Ramos (cell line): ENCODE measurements around the gene KCNJ9.
"Not testable (repeated sequence)": the region's sequence is repeated elsewhere in the genome, so short reads cannot be mapped to it uniquely, and the experiment has no call there.

Experiments
- in situ Hi-C: fragments of 300-500 bp; cut with MboI; formaldehyde crosslinking; loops from one replicate; pipeline ENCODE4 v1.14.3; 2022; ENCODE audit warnings: low sequenced_read_pairs; ENCODE audit not compliant: unreplicated experiment

KCNJ9 gene

DNA sequence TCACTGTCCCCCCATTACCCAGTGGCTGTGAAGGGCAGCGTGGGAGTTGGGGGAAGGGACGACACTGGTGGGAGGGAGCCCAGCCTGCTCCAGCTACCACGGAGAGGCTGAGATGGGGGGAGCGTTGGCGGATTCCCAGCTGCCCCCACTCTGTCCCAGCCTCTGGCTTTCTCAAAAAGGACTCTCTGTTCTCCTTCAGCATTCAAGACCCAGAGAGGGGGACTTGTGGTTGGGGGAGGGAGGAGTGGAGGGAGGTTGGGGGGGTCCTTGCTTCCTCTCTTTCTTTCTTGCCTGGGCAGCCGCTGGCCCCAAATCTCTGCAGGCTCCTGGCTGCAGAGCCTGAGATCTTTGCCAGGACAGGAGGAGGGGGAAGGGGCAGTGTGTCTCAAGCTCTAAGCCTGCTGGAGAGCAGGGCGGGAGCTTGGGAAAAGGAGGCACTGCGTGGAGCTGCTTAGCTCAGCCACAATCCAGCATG, 36.4 kb downstream of the KCNJ9 start:
- in situ Hi-C loops = loop anchor here (25.0 kb wide), 1 partner anchor 495 kb away; no protein-coding TSS in a partner anchor

DNA sequence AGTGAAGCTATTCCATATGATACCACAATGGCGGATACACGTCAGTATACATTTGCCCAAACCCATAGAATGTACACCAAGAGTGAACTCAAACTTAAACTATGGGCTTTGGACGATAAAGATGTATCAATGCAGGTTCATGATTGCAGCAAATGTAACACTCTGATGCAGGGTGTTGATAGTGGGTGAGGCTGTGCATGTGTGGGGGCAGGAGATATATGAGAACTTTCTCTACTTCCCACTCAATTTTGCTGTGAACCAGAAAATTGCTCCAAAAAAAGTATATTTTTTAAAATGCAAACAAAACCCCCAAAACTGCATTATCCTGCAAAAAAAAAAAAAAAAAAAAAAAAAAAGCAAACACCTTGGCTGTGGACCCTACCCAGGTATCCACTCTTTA, 37.6 kb downstream of the KCNJ9 start:
- in situ Hi-C loops = loop anchor here (25.0 kb wide), 1 partner anchor 493 kb away; no protein-coding TSS in a partner anchor

DNA sequence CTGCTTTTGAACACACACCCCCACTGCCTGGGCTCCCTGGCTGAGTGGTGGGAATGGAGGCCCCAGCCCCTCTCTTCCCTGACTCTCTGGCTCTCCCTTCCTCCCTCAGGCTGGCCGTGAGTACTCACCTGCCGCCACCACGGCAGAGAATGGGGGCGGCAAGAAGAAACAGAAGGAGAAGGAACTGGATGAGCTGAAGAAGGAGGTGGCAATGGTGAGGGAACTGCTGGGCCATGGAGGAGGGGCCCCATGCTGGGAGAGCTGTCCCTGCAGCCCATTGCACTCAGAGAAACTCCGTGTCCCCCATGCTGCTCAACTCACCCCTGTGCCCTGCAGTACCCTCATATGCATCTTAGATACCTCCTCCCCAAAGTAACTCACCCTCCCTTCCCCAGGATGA, 39.5 kb downstream of the KCNJ9 start:
- in situ Hi-C loops = loop anchor here (25.0 kb wide), 1 partner anchor 492 kb away; no protein-coding TSS in a partner anchor

DNA sequence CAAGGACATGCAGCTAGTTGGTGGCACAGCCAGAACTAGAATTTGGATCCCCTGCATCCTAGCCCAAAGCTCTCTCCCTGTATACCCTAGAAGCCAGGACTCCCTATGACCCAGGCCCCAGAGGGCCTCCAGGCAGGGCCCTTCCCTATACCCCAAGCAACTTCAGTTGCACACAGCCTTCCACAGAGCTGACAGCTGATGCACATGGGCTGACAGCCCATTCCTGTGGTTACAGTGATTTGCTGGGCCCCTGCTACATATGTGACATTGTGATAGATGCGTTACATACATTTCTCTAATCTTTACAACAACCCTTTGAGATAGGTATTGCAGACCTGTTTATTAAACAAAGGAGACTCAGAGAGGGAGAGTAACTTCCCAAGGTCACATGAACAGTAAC, 40.0 kb downstream of the KCNJ9 start:
- in situ Hi-C loops = loop anchor here (25.0 kb wide), 1 partner anchor 491 kb away; no protein-coding TSS in a partner anchor

DNA sequence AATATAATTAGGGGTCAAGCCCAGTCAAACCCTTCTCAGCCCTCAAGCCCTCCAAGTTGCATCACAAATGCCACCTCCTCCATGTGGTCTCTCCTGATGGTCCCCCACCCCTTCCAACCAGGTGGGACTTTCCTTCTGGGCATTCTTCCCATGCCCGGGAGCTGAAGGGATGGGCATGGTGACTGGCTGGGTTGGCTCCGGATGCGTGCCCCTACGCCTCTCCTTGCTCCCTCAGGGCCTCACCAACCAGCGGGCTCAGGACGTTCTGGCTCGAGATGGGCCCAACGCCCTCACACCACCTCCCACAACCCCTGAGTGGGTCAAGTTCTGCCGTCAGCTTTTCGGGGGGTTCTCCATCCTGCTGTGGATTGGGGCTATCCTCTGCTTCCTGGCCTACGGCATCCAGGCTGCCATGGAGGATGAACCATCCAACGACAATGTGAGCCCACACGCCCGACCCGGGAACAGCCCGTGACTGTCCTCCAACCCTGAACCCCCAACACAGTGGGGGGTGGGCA, 41.7 kb downstream of the KCNJ9 start:
- in situ Hi-C loops = loop anchor here (25.0 kb wide), 1 partner anchor 489 kb away; no protein-coding TSS in a partner anchor

DNA sequence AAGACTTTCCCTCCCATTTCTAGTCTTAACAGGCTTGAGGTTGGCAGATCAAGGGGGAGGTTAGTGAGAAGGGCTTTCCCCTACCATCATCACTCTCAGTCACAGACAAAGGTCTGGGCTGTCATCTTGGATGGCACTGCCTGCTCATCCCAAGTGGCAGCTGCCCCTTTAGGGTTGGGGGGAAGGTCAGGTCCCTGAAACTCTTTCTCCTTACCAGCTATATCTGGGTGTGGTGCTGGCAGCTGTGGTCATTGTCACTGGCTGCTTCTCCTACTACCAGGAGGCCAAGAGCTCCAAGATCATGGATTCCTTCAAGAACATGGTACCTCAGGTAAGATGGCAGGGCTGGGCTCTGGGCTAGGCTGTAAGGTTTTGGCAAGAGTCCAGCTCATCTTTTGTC, 42.4 kb downstream of the KCNJ9 start:
- in situ Hi-C loops = loop anchor here (25.0 kb wide), 1 partner anchor 489 kb away; no protein-coding TSS in a partner anchor

DNA sequence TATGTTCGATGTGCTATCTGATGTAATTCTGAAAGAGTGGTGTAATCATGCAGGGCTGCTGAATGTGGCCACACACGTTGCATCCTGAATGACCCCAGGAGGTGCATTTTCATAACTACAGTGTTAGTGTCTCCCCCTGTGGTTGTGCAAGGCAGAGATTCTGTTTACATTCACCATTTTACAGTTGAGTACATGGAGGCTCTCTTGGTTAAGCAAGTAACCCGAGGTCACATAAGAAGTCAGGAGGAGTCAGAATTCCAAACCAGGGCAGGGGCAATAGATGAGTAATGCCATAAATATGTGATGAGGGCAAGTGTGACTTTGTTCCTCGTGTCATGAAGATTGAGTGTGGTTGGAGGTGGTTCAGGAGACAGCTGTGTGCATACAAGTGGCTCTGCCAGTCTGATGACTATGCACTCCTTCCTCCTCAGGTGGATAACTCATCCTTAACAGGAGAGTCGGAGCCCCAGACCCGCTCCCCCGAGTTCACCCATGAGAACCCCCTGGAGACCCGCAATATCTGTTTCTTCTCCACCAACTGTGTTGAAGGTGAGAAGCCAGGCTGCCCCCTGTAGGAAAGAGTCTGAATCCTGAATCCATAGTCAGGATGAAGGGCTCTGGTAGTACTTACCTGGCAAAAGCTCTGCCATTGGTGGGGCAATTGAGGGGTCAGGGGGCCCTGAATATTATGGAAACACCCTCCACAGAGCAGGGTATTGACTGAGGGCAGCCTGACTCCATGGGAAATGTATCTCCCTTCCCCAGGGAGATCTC, 43.6 kb downstream of the KCNJ9 start:
- in situ Hi-C loops = loop anchor here (25.0 kb wide), 1 partner anchor 487 kb away; no protein-coding TSS in a partner anchor

DNA sequence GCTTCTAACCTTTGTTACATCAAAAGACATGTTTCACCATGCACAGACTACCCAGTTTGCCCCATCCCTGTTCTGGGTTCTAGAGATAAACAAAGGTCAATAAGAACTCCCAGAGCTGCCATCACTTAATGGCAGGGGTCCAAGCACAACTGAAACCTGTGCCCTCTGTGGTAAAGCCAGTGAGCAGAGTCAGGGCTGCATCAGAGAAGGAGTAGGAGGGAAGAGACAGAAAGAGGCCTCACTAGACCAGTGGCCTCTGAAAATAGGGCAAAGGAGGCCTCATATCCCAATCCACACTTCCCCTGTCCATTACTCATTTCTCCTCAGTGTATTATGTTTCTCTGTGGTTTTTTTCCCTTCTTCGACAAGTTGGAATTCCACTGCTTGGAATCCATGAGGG, 44.4 kb downstream of the KCNJ9 start:
- in situ Hi-C loops = no loop called here

DNA sequence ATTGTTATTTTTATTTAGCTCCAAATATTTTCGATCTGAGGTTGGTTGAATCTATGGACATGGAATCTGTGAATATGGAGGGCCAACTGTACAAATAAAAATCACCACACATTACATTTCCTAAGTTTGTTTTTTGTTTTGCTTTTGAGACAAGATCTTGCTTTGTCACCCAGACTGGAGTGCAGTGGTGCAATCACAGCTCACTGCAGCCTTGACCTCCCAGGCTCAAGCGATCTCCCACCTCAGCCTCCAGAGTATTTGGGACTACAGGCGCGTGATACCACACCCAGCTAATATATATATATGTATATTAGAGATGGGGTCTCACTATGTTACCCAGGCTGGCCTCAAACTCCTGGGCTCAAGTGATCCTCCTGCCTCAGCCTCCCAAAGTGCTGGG, 45.0 kb downstream of the KCNJ9 start:
- in situ Hi-C loops = not testable (repeated sequence)

DNA sequence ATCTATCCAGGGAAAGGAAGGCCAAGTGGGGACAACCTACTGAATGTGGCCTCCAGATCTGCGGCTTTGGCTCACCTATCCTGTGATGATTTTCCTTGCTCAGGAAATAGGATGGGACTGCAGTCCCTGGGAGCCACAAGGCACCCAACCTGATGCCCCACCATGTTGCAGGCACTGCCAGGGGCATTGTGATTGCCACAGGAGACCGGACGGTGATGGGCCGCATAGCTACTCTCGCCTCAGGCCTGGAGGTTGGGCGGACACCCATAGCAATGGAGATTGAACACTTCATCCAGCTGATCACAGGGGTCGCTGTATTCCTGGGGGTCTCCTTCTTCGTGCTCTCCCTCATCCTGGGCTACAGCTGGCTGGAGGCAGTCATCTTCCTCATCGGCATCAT, 46.0 kb downstream of the KCNJ9 start:
- in situ Hi-C loops = no loop called here

DNA sequence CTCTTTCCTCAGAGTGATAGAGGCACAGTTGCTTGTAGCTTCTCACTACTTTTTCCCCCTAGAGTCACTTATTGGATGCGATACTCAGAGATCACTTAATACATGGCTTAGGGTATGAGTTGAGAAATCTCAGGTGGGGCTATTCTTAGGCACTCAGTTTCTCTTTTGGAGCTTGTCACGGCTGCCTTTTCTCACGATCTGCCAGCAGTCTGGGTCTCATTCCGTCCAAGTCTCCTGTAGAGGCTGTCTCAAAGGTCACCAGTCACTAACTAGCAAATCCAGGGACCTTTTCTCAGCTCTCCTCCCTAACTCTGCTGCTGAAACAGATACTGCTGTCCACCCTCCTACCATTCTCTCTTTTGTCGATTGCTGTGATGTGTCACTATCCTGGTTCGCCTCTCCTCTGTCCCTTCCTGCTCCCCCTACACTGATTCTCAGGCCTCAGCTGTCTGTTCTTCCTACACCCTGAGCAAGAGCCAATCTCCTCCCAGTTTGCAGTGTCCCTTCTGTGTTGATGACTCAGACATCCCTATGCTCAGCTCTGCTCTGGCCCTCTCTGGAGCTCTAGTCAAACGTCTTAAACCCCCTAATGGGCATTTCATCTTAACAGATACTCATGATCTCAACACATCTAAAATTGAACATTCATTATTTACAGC, 46.7 kb downstream of the KCNJ9 start:
- in situ Hi-C loops = no loop called here

DNA sequence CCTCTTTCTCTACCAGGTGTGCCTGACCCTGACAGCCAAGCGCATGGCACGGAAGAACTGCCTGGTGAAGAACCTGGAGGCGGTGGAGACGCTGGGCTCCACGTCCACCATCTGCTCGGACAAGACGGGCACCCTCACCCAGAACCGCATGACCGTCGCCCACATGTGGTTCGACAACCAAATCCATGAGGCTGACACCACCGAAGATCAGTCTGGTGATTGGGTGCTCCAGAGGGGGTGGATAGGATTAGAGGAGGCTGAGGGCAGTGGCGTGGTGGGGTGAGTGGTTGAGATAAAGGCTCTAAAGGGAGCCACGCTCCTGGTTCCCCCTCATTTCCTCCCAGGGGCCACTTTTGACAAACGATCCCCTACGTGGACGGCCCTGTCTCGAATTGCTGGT, 47.3 kb downstream of the KCNJ9 start:
- in situ Hi-C loops = no loop called here

DNA sequence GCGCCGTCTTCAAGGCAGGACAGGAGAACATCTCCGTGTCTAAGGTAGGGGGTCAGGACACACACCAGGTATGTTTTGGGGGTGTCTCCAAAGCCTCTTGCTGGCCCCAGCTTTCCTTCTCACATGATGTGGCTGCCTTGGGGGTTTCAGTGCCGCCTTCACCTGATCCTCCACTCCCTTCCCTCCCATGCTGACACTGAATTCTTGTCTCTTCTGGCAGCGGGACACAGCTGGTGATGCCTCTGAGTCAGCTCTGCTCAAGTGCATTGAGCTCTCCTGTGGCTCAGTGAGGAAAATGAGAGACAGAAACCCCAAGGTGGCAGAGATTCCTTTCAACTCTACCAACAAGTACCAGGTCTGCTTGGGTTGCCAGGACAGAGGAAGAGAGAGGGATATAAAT, 47.7 kb downstream of the KCNJ9 start:
- in situ Hi-C loops = no loop called here

DNA sequence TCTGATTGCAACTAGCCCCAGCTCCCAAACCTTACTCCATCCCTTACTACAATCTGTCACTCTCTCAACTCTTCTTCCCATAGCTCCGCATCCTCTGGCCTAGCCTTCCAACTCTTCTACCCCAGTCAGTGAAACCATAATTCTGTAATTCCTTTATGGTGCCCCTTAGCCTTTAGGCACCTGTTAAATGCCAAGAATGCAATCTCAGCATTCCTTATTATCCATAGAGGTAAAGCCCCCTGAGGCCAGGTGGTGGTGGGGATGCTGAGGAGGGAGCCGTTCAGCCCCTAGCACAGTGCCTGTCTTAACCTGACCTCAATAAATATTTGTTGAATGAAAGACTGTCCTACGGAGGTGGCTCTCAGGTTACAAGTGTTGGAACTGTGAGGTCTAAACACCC, 48.2 kb downstream of the KCNJ9 start:
- in situ Hi-C loops = no loop called here

DNA sequence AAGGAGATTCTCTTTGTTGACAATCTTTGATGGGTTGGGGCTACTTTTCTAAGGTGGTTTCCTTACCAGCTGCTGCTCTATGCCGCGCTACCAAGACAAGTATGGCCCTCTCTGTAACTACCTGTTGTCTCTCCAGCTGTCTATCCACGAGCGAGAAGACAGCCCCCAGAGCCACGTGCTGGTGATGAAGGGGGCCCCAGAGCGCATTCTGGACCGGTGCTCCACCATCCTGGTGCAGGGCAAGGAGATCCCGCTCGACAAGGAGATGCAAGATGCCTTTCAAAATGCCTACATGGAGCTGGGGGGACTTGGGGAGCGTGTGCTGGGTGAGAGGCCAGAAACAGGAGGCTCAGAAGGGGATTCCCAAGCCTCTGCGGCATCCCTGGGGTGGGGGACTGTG, 48.6 kb downstream of the KCNJ9 start:
- in situ Hi-C loops = no loop called here

DNA sequence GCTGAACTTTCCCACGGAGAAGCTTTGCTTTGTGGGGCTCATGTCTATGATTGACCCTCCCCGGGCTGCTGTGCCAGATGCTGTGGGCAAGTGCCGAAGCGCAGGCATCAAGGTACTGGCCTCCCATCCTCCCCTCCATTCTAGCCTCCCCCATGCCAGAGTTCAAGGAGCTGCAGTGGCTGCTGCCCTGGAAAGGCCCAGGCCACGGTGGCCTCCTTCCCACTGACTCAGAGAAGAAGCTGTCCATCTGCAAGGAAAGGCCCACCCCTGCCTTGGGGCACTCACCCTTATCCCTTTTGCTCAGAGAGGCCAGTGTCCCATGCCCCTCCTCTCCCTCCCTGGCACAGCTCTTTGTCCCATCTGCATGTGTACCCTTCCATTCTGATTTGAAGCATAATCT, 49.1 kb downstream of the KCNJ9 start:
- in situ Hi-C loops = no loop called here

DNA sequence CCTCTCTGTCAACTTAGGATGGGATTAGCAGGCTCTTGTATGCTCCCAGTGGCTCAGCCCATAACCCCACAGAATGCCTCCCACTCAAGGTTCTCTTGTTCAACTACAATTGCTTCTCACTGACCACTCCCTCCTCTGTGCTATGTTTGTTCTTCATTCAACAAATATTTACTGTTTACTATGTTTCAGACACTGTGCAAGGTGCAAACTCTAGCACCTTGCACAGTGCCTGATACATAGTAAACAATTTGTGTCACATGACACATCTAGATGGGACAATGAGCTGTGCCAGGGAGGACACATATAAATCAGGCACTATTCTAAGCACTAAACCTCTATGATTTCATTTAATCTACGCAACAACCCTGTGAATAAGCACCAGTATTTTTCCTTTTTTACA, 49.6 kb downstream of the KCNJ9 start:
- in situ Hi-C loops = no loop called here

DNA sequence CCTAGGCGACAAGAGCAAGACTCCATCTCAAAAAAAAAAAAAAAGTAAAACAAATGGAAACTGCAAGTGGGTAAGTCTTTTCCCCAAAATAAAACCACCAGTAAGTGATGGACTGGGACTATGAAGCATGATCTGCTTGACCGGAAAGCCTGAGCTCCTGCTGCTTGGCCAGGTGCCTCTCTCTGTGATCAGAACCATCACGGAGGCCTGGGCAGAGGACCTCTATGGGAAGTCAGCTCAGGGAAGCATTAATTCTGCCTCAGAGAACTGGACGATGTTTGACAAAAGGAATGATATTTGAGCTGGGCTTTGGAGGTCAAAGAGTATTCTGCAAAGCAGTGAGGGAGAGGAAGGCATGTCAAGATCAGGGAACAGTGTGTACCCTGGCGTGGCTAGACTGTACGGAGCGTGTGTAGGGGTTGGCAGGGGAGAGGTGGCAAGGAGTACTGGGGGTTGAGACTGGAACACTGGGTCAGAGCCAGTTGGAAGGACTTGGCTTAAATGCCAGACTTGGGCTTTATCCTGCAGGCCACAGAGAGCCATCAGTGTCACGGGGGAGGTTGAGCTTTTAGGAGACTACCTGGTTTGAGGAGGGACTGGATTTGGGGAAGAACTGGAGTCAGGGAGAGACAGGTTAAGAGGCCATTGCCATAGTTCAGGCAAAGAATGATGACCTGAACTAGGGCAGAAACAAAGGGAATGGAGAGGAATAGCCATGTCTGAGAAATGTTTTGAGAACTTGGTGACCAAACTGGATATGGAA, 50.6 kb downstream of the KCNJ9 start:
- in situ Hi-C loops = no loop called here

DNA sequence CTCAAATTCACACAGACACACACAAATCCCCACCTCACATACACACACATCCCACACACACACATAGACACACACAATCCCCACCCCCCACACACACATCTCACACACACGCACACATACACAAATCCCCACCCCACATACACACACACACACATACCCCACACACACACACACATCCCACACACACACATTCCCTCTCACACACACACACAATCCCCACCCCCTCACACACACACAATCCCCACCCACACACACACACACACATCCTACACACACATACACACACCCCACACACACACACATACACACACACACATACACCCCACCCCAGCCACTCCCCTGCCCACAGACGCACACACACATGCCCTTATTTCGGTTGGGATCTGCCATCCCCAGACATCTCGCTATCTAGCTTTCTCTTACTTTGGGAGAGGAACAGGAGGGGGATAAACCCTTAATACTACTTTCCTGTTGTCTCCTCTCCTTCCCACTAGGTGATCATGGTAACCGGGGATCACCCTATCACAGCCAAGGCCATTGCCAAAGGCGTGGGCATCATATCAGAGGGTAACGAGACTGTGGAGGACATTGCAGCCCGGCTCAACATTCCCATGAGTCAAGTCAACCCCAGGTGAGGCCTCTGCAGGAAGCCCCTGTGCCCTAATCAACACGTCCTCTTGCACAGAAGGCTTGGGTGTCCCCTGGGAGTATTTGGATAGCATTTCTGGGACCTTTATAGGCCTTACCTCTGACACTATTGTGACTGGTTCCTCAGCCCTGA, 52.8 kb downstream of the KCNJ9 start:
- in situ Hi-C loops = no loop called here
